ENCODE data around the gene SPAST.

The SPAST gene

DNA sequence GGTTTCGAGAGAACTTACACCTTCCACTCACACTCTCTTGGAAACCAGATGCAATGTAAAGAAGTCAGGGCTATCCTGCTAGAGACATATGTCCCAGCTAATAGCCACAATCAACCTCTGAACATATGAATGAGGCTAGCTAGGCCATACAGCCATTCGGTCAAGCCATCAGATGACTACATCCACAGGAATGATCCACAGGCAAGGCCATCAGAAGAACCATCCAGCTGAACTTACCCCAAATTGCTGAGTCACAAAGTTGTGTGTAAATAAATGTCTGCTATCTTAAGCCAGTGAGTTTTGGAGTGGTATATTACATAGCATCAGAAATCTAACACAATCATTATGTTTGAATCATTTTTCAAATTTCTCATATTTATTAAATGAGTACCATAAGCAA is 5.2 kb upstream of the SPAST start:
- H3K4me3 ChIP-seq (ENCODE audit: low read depth, low read length): no peak overlapping the region
- TF ChIP-seq CTCF (IDR thresholded peaks at IDR 0.05; ENCODE audit: borderline replicate concordance, insufficient read depth, low read depth, low read length): no peak

DNA sequence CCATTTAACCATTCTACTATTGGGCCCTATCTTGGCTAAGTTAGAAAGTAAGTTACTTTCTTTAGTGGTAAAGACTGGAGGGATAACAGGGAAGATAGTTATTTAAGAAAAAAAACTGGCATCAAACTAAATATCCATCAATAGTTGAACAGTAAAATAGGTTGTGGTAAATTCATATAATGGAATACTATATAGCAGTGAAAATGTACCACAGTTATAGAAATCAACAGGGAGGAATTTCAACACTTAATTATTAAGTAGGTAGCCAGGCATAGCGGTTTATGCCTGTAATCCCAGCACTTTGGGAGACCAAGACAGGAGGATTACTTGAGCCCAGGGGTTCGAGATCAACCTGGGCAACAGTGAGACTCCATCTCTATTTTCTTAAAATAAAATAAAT is 3.1 kb upstream of the SPAST start:
- no peak for TF ChIP-seq CTCF (IDR thresholded peaks at IDR 0.05; ENCODE audit: borderline replicate concordance, insufficient read depth, low read depth, low read length)
- no peak overlapping the region for H3K4me3 ChIP-seq (ENCODE audit: low read depth, low read length)

- no peak for TF ChIP-seq CTCF (IDR thresholded peaks at IDR 0.05; ENCODE audit: borderline replicate concordance, insufficient read depth, low read depth, low read length)
- no peak overlapping the region for H3K4me3 ChIP-seq (ENCODE audit: low read depth, low read length)
Observed at GRCh38 chr2:32061430-32061829, 1.9 kb upstream of the SPAST start.

GRCh38 chr2:32061973-32062861 is 1.1 kb upstream of the SPAST start:
- H3K4me3 ChIP-seq (ENCODE audit: low read depth, low read length): peak overlapping the region; percentile 69
- no peak for TF ChIP-seq CTCF (IDR thresholded peaks at IDR 0.05; ENCODE audit: borderline replicate concordance, insufficient read depth, low read depth, low read length)

DNA sequence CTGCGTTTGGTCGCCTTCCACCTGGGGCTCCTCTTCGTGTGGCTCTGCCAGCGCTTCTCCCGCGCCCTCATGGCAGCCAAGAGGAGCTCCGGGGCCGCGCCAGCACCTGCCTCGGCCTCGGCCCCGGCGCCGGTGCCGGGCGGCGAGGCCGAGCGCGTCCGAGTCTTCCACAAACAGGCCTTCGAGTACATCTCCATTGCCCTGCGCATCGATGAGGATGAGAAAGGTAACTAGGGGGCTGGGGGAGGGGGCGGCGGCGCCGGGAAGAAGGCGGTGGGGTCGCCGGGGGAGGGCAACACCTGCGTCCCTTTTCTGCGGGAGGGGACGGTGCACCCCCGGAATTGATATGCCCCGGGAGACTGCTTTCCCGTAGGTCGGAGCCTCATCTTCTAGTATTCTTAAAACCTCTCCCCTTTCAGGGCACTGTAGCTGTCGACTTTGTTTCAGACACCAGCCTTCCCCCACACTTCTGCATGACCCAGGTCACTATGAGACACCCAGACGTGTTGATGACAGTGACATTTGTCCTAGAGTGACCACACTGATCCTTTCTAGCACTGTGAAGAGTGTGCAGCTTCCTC is 755 bp downstream of the SPAST start:
- no peak for TF ChIP-seq CTCF (IDR thresholded peaks at IDR 0.05; ENCODE audit: borderline replicate concordance, insufficient read depth, low read depth, low read length)
- H3K4me3 ChIP-seq (ENCODE audit: low read depth, low read length): peak overlapping the region; percentile 69

- peak overlapping the region; percentile 69 for H3K4me3 ChIP-seq (ENCODE audit: low read depth, low read length)
- TF ChIP-seq CTCF (IDR thresholded peaks at IDR 0.05; ENCODE audit: borderline replicate concordance, insufficient read depth, low read depth, low read length): no peak
Observed at GRCh38 chr2:32064713-32065112, 1.4 kb downstream of the SPAST start.

DNA sequence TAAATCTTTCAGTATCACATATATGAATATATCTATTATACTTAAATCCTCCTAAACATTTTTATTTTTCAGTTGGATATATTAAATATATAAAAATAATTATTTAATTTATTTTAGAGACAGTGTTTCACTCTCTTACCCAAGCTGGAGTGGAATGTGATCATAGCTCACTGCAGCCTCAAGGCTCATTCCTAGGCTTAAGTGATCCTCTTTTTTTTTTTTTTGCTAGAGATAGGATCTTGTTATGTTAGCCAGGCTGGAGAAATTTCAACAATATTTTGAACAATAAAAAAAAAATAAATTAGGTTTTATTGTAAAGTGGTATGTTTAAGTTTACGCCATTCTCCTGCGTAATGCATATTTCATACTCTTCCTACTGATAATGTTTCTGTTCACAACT is 4.2 kb downstream of the SPAST start:
- H3K4me3 ChIP-seq (ENCODE audit: low read depth, low read length): no peak overlapping the region
- TF ChIP-seq CTCF (IDR thresholded peaks at IDR 0.05; ENCODE audit: borderline replicate concordance, insufficient read depth, low read depth, low read length): no peak
